CD4-positive, alpha-beta T cell treated with Interleukin-4 for 1 hour (primary cell): ENCODE measurements around the gene SESN3.
"Not testable (repeated sequence)": the region's sequence is repeated elsewhere in the genome, so short reads cannot be mapped to it uniquely, and the experiment has no call there.

Experiments
- DNase-seq, 2 donors: peaks; one replicate each; pipeline ENCODE4 v3.0.0-alpha.2; 2020 to 2022

SESN3 gene

GRCh38 chr11:95212609-95213008 lies 18.4 kb downstream of the SESN3 start:
- DNase-seq: no peak

GRCh38 chr11:95209535-95209934 lies 21.5 kb downstream of the SESN3 start:
- not testable (repeated sequence) for DNase-seq

GRCh38 chr11:95200781-95201457 lies 30.1 kb downstream of the SESN3 start:
- DNase-seq: no peak

- DNase-seq: no peak
Measured at GRCh38 chr11:95195831-95196230, 35.2 kb downstream of the SESN3 start.

GRCh38 chr11:95193541-95193940 lies 37.5 kb downstream of the SESN3 start:
- no peak for DNase-seq

GRCh38 chr11:95192717-95193116 lies 38.3 kb downstream of the SESN3 start:
- DNase-seq: no peak

- DNase-seq: no peak
Measured at GRCh38 chr11:95187723-95188122, 43.3 kb downstream of the SESN3 start.

GRCh38 chr11:95182397-95182796 lies 48.6 kb downstream of the SESN3 start:
- no peak for DNase-seq

GRCh38 chr11:95175818-95176380 lies 55.1 kb downstream of the SESN3 start:
- no peak for DNase-seq

GRCh38 chr11:95170294-95170693 lies 60.7 kb downstream of the SESN3 start:
- no peak for DNase-seq

- no peak for DNase-seq
Measured at GRCh38 chr11:95166781-95167180, 64.2 kb downstream of the SESN3 start.

- DNase-seq: no peak
Measured at GRCh38 chr11:95165638-95166037, 65.4 kb downstream of the SESN3 start.

GRCh38 chr11:95163106-95163505 lies 67.9 kb downstream of the SESN3 start:
- DNase-seq: no peak

- no peak for DNase-seq
Measured at GRCh38 chr11:95161248-95161647, 69.8 kb downstream of the SESN3 start.

GRCh38 chr11:95157824-95158223 lies 73.2 kb downstream of the SESN3 start:
- no peak for DNase-seq

- no peak for DNase-seq
Measured at GRCh38 chr11:95156916-95157541, 74.0 kb downstream of the SESN3 start.

GRCh38 chr11:95156133-95156721 lies 74.8 kb downstream of the SESN3 start:
- DNase-seq: no peak

GRCh38 chr11:95155385-95155784 lies 75.6 kb downstream of the SESN3 start:
- DNase-seq: no peak

GRCh38 chr11:95154514-95154913 lies 76.5 kb downstream of the SESN3 start:
- peak; percentile 74 to 76 for DNase-seq

- peak in 1 of 2 donors; percentile 21 for DNase-seq
Measured at GRCh38 chr11:95153857-95154246, 77.2 kb downstream of the SESN3 start.

GRCh38 chr11:95152876-95153856 lies 77.8 kb downstream of the SESN3 start:
- DNase-seq: peak in 1 of 2 donors; percentile 47

GRCh38 chr11:95150956-95151684 lies 79.9 kb downstream of the SESN3 start:
- DNase-seq: peak; percentile 93 to 95
